ENCODE measurements around the gene IQSEC3. TPM values are rescaled to one million over a fixed set of nuclear protein-coding genes. Genes with fewer than 3 reads are reported as not detected.

Gene IQSEC3
- total and polyA plus RNA-seq, 2 donors from 2014 or later = 1.4 to 6.9 TPM

DNA sequence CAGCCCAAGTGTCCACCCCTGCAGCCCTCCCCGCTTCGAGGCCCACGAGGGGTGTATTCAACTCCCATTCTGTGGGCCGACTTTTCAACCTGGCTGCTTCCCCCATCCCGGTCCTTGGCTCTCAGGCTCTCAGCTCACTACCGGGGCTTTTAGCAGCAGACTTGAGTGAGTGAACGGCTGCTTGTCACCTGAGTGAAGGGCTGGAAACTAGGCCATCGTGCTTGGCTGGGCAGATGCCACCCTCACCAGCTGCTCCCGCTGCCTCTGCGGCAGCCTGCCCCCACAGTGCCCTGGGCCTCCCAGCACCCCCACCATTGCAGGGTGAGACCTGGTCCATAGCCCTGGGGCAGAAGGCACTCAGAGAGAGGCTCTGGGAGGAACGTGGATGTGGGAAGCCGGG is 87.5 kb downstream of the IQSEC3 start:
- TF ChIP-seq CTCF (IDR thresholded peaks at IDR 0.05; ENCODE audit: borderline replicate concordance, extremely low read depth, insufficient read depth) = no peak
- FAIRE-seq (no peak), DNase-seq (peak in 1 of 5 donors; percentile 47)
- no peaks in the 10 kb centered on the region for H3K36me3 ChIP-seq (ENCODE audit: control insufficient read depth in 2 of 3, insufficient read depth in 3 of 3, low read length in 3 of 3)
- peaks cover 0 to 11% (median 9%) of the 10 kb centered on the region in 3 donors for H3K4me1 ChIP-seq (ENCODE audit: control insufficient read depth in 2 of 3, insufficient read depth in 2 of 3, low read depth in 1 of 3, low read length in 3 of 3)
- intact Hi-C loops (cut with DNase I) = no loop called here
- H3K9me3 ChIP-seq (ENCODE audit: control insufficient read depth in 2 of 3, insufficient read depth in 1 of 3, low read length in 3 of 3) = no peaks in the 10 kb centered on the region
- H3K27me3 ChIP-seq (ENCODE audit: control insufficient read depth, insufficient read depth, low read length) = no peaks in the 10 kb centered on the region
- H3K4me3 ChIP-seq (ENCODE audit: low read length in 3 of 3) = no peak overlapping the region
- no peak overlapping the region for H3K9ac ChIP-seq (ENCODE audit: low read length in 3 of 3)
- H3K27ac ChIP-seq (ENCODE audit: low read depth in 2 of 2, low read length in 2 of 2) = no peak overlapping the region

GRCh38 chr12:155006-155405 is 88.4 kb downstream of the IQSEC3 start:
- Histone ChIP-seq H3K4me3 (ENCODE audit: low read length in 3 of 3) (no peak overlapping the region), H3K9ac (ENCODE audit: low read length in 3 of 3) (no peak overlapping the region), H3K27ac (ENCODE audit: low read depth in 2 of 2, low read length in 2 of 2) (no peak overlapping the region), H3K27me3 (ENCODE audit: control insufficient read depth, insufficient read depth, low read length) (no peaks in the 10 kb centered on the region), H3K4me1 (ENCODE audit: control insufficient read depth in 2 of 3, insufficient read depth in 2 of 3, low read depth in 1 of 3, low read length in 3 of 3) (peaks cover 0 to 11% (median 5%) of the 10 kb centered on the region in 3 donors), H3K36me3 (ENCODE audit: control insufficient read depth in 2 of 3, insufficient read depth in 3 of 3, low read length in 3 of 3) (no peaks in the 10 kb centered on the region), H3K9me3 (ENCODE audit: control insufficient read depth in 2 of 3, insufficient read depth in 1 of 3, low read length in 3 of 3) (no peaks in the 10 kb centered on the region)
- intact Hi-C loops (cut with DNase I) = no loop called here
- TF ChIP-seq CTCF (IDR thresholded peaks at IDR 0.05; ENCODE audit: borderline replicate concordance, extremely low read depth, insufficient read depth) = no peak
- DNase-seq (peak in 1 of 5 donors; percentile 55), FAIRE-seq (no peak)

- Histone ChIP-seq H3K27ac (ENCODE audit: low read depth in 2 of 2, low read length in 2 of 2) (no peak overlapping the region), H3K4me3 (ENCODE audit: low read length in 3 of 3) (no peak overlapping the region), H3K4me1 (ENCODE audit: control insufficient read depth in 2 of 3, insufficient read depth in 2 of 3, low read depth in 1 of 3, low read length in 3 of 3) (peaks cover 0 to 11% (median 5%) of the 10 kb centered on the region in 3 donors), H3K9ac (ENCODE audit: low read length in 3 of 3) (no peak overlapping the region), H3K27me3 (ENCODE audit: control insufficient read depth, insufficient read depth, low read length) (no peaks in the 10 kb centered on the region), H3K9me3 (ENCODE audit: control insufficient read depth in 2 of 3, insufficient read depth in 1 of 3, low read length in 3 of 3) (no peaks in the 10 kb centered on the region), H3K36me3 (ENCODE audit: control insufficient read depth in 2 of 3, insufficient read depth in 3 of 3, low read length in 3 of 3) (no peaks in the 10 kb centered on the region)
- intact Hi-C loops (cut with DNase I) = no loop called here
- peak in 1 of 5 donors; percentile 48 for DNase-seq
- no peak for TF ChIP-seq CTCF (IDR thresholded peaks at IDR 0.05; ENCODE audit: borderline replicate concordance, extremely low read depth, insufficient read depth)
- no peak for FAIRE-seq
Observed at GRCh38 chr12:155646-156045, 89.1 kb downstream of the IQSEC3 start.

- no peak overlapping the region for H3K27ac ChIP-seq (ENCODE audit: low read depth in 2 of 2, low read length in 2 of 2)
- no peak overlapping the region for H3K9ac ChIP-seq (ENCODE audit: low read length in 3 of 3)
- no peak for TF ChIP-seq CTCF (IDR thresholded peaks at IDR 0.05; ENCODE audit: borderline replicate concordance, extremely low read depth, insufficient read depth)
- no peak for FAIRE-seq
- no peaks in the 10 kb centered on the region for H3K9me3 ChIP-seq (ENCODE audit: control insufficient read depth in 2 of 3, insufficient read depth in 1 of 3, low read length in 3 of 3)
- DNase-seq = peak in 1 of 5 donors; percentile 67
- H3K4me1 ChIP-seq (ENCODE audit: control insufficient read depth in 2 of 3, insufficient read depth in 2 of 3, low read depth in 1 of 3, low read length in 3 of 3) = peaks cover 0 to 11% (median 5%) of the 10 kb centered on the region in 3 donors
- intact Hi-C loops (cut with DNase I) = no loop called here
- no peaks in the 10 kb centered on the region for H3K36me3 ChIP-seq (ENCODE audit: control insufficient read depth in 2 of 3, insufficient read depth in 3 of 3, low read length in 3 of 3)
- no peak overlapping the region for H3K4me3 ChIP-seq (ENCODE audit: low read length in 3 of 3)
- no peaks in the 10 kb centered on the region for H3K27me3 ChIP-seq (ENCODE audit: control insufficient read depth, insufficient read depth, low read length)
Observed at GRCh38 chr12:156945-157344, 90.4 kb downstream of the IQSEC3 start.

All from kidney (tissue), 14 donors.